Measurements from ENCODE around the gene SACM1L. TPM values are rescaled to one million over a fixed set of nuclear protein-coding genes. Genes with fewer than 3 reads are reported as not detected.

The SACM1L gene
- total and polyA plus RNA-seq, 2 donors (not counting 3 experiments of a cell fraction or from before 2014, with no cell fraction given): 11.9 to 39.9 TPM

- ChIA-PET CTCF (interaction anchor here (2.3 kb wide), 1 partner anchor 14 kb away, joined by 9 read pairs; no protein-coding TSS in a partner anchor), POLR2A (no interaction called here)
- no peak overlapping the region for H3K9ac ChIP-seq (replicated peaks; ENCODE audit: extremely low read depth, insufficient read depth, low read length)
- H3K4me2 ChIP-seq (ENCODE audit: insufficient read depth, low read length): no peak overlapping the region
- TF ChIP-seq MAX (IDR thresholded peaks at IDR 0.05; ENCODE audit: insufficient read depth, insufficient read length): no peak
- no peak for TF ChIP-seq POLR2A (IDR thresholded peaks at IDR 0.05; ENCODE audit: low read depth, low read length)
- TF ChIP-seq FOS (IDR thresholded peaks at IDR 0.05; ENCODE audit: borderline replicate concordance, insufficient read depth, low read length): no peak
- no peak for TF ChIP-seq CTCF (IDR thresholded peaks at IDR 0.05; ENCODE audit: extremely low read depth in 1 of 2, insufficient read depth in 1 of 2, low read depth in 1 of 2, low read length in 2 of 2)
- no peak for TF ChIP-seq JUN (IDR thresholded peaks at IDR 0.05; ENCODE audit: borderline replicate concordance, insufficient read depth, insufficient read length, low read depth)
- no peak for TF ChIP-seq MYC (IDR thresholded peaks at IDR 0.05; ENCODE audit: low read depth, low read length)
- TF ChIP-seq POLR2AphosphoS5 (IDR thresholded peaks at IDR 0.05; ENCODE audit: insufficient read depth, low read depth, low read length): no peak
- TF ChIP-seq GATA2 (IDR thresholded peaks at IDR 0.05; ENCODE audit: insufficient read depth, insufficient read length, low read depth, low read length): no peak
- no peak for TF ChIP-seq EZH2 (IDR thresholded peaks at IDR 0.05; ENCODE audit: borderline replicate concordance, low read depth, low read length, severe bottlenecking)
- FAIRE-seq (no peak), DNase-seq (ENCODE audit: low read depth, low spot score) (no peak)
- H2AFZ ChIP-seq (ENCODE audit: low read depth, low read length): no peak overlapping the region
- H3K79me2 ChIP-seq (ENCODE audit: control insufficient read depth, insufficient read depth, low read length): no peaks in the 10 kb centered on the region
- no peaks in the 10 kb centered on the region for H3K9me1 ChIP-seq (replicated peaks; ENCODE audit: control insufficient read depth, extremely low read depth, insufficient read depth, low read length)
- no peaks in the 10 kb centered on the region for H3K27me3 ChIP-seq (ENCODE audit: control insufficient read depth in 2 of 2, insufficient read depth in 2 of 2, low read length in 2 of 2)
- intact Hi-C loops (cut with micrococcal nuclease): no loop called here
- no TSS peak for BruUV-seq (replicated peaks)
- peaks cover 13 to 23% of the 10 kb centered on the region in 2 experiments for H3K36me3 ChIP-seq (ENCODE audit: control insufficient read depth in 2 of 2, extremely low read depth in 1 of 2, insufficient read depth in 2 of 2, low read length in 2 of 2)
- H3K4me1 ChIP-seq (ENCODE audit: control insufficient read depth, extremely low read depth, insufficient read depth, low read length): peaks cover 15% of the 10 kb centered on the region
- H3K9me3 ChIP-seq (replicated peaks; ENCODE audit: control insufficient read depth, insufficient read depth, low read length): no peaks in the 10 kb centered on the region
- no peak overlapping the region for H3K4me3 ChIP-seq (replicated peaks in 1 of 3; ENCODE audit: insufficient read depth in 1 of 3, low read depth in 1 of 3, low read length in 3 of 3)
- dilution Hi-C loops (cut with MboI; ENCODE audit: extremely low pct_ligation_motif_present, low sequenced_read_pairs): no loop called here
- no peaks in the 10 kb centered on the region for H4K20me1 ChIP-seq (replicated peaks; ENCODE audit: control insufficient read depth, extremely low read depth, insufficient read depth, low read length)
- H3K27ac ChIP-seq (ENCODE audit: insufficient read depth, low read depth, low read length): no peak overlapping the region
Observed at GRCh38 chr3:45673273-45673672, 15.9 kb upstream of the SACM1L start.

All from endothelial cell of umbilical vein (primary cell).